Measurements from ENCODE around the gene BACH2.
A peak's percentile ranks its signal among the peaks of the same experiment; 100 is the strongest.
"Not testable (repeated sequence)": the region's sequence is repeated elsewhere in the genome, so short reads cannot be mapped to it uniquely, and the experiment has no call there.

Gene BACH2

DNA sequence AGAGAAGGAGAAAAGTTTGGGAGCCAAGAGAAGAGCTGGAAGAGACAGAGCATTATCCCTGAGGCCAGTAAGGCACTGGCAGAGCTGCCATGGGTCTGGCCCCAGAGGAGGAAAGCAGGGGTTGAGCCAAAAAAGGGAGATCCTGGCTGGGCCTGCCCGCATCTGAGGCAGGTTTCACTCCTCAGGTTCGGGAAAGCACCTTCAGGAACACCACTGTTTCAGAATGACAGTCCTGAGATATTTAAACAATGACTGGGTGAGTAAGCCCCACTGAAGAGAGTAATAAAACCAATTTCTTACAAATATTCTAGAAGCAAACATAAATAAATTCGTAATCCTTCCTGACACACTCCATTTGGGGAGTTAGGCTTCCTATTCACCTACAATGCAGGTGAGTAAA lies 152.2 kb downstream of the BACH2 start:
- TF ChIP-seq, protein P1, sequence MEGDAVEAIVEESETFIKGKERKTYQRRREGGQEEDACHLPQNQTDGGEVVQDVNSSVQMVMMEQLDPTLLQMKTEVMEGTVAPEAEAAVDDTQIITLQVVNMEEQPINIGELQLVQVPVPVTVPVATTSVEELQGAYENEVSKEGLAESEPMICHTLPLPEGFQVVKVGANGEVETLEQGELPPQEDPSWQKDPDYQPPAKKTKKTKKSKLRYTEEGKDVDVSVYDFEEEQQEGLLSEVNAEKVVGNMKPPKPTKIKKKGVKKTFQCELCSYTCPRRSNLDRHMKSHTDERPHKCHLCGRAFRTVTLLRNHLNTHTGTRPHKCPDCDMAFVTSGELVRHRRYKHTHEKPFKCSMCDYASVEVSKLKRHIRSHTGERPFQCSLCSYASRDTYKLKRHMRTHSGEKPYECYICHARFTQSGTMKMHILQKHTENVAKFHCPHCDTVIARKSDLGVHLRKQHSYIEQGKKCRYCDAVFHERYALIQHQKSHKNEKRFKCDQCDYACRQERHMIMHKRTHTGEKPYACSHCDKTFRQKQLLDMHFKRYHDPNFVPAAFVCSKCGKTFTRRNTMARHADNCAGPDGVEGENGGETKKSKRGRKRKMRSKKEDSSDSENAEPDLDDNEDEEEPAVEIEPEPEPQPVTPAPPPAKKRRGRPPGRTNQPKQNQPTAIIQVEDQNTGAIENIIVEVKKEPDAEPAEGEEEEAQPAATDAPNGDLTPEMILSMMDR (IDR thresholded peaks at IDR 0.05; ENCODE audit: extremely low read depth, insufficient read depth, missing control alignments), result no peak
- in situ Hi-C loops (cut with MboI; ENCODE audit: low pct_unique_long_range_greater_than_20kb, low sequenced_read_pairs, unreplicated experiment), result no loop called here
- DNase-seq (ENCODE audit: low spot score), result peak; percentile 11

DNA sequence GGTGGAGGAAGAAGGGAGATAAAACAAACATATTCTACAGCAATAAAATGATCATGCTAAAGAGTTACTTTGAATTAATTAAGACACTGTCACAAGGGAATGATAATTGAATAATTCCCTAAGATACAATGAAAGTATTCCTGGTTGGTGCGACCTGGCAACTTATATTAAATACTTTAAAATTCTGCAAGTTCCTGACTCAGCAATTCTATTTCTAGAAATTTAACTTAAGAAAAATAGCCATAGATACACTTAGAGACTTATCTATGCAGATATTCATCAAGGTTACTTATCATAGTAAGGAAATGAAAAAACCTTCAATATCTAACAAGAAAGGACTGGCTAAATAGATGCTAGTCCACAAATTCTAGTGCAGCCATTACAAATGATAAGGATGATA lies 156.0 kb downstream of the BACH2 start:
- DNase-seq (ENCODE audit: low spot score), result no peak
- in situ Hi-C loops (cut with MboI; ENCODE audit: low pct_unique_long_range_greater_than_20kb, low sequenced_read_pairs, unreplicated experiment), result no loop called here
- TF ChIP-seq, protein P1 (IDR thresholded peaks at IDR 0.05; ENCODE audit: extremely low read depth, insufficient read depth, missing control alignments), result no peak

DNA sequence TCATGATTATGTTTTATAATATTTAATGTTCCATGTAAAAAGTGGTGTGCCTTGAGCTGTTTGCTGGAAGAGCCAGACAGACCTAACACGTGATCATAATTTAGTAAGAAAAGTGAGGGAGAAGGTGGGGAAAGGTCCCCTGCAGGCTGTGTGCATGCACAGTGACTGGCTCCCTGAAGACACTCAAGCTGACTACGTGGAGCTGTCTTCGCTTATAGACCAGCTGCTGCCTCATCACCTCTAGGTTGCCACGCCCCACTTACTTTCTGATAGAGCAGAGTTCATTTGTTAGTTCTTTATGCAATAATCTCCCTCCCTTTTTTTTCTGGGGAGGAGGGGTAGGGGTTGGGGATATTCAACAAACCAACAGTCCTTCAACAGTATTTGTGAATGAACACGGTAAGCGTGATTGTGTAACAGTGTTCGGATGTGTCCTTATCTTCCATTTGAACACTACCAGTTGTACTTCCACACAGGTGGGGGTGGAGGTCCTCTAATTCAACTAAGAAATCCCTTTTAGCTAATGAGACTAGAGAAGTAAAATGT lies 157.3 kb downstream of the BACH2 start:
- TF ChIP-seq, protein P1 (IDR thresholded peaks at IDR 0.05; ENCODE audit: extremely low read depth, insufficient read depth, missing control alignments), result no peak
- in situ Hi-C loops (cut with MboI; ENCODE audit: low pct_unique_long_range_greater_than_20kb, low sequenced_read_pairs, unreplicated experiment), result no loop called here
- DNase-seq (ENCODE audit: low spot score), result no peak

DNA sequence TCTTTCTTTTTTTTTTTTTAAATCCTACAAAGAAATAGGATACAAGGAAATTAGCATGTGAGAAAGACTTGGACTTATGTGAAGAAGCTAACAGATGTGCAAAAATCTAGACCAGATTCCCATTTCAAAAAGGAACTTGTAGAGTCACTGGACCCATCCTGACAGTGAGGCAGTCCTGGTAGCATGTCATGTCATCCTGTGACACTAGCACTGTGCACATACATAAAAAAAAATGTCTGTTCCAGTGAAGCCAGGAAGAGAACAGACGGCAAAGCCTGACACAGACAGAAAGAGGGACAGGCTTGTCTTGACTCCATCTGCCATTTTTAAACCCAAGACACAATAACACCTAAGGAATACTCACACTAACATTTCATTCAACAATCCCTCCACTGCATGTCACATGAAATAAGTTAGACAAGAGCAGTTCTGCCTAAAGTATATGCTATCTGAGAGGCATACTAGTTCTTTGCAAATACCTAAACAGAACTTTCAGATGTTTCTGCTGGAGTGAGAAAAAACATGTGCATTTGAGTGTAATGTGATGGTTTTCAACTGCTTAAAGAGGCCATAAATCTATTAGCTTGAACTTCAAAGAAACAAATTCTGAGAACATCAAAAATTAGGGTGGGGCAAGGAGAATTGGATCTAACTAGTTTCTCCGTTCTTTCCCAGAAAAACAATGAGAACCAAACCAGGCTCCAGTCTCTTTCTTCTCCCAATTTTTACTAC lies 159.6 kb downstream of the BACH2 start:
- no peak for DNase-seq (ENCODE audit: low spot score)
- TF ChIP-seq, protein P1 (IDR thresholded peaks at IDR 0.05; ENCODE audit: extremely low read depth, insufficient read depth, missing control alignments), result no peak
- in situ Hi-C loops (cut with MboI; ENCODE audit: low pct_unique_long_range_greater_than_20kb, low sequenced_read_pairs, unreplicated experiment), result no loop called here

DNA sequence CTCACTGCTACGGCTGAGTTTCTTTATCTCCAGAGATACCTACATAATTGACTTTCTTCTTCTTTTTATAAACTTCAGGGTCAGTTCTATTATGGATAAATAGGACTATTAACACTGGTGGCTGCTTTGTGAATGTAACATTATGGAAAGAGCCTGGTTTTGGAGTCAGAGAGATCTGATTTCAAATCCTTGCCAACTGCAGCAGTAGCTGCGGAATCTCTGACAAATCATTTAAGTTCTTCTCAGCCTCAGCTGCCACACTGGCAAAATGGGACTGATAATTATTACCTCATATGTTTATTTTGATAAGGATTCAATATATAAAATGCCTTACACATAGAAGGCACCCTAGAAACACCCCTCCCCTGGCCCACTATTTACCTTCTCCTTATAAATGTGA lies 160.5 kb downstream of the BACH2 start:
- in situ Hi-C loops (cut with MboI; ENCODE audit: low pct_unique_long_range_greater_than_20kb, low sequenced_read_pairs, unreplicated experiment), result no loop called here
- TF ChIP-seq, protein P1 (IDR thresholded peaks at IDR 0.05; ENCODE audit: extremely low read depth, insufficient read depth, missing control alignments), result no peak
- no peak for DNase-seq (ENCODE audit: low spot score)

DNA sequence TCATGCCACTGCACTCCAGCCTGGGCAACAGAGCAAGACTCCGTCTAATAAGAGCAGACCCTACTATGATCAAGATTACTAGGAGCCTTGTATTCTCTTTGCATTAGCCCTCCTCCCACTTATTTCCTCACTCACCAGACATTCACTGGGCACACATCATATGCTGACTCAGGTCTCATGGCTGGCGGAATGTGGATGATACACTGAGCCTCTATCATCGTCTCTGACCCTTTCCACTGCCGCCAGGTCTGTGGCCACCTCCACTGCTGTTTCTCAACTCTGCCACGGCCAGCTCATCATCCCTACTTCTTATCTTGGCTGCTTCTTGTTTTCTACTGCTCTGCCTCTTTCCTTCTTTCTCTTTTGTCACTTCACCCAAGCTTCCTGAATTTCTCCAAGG lies 161.0 kb downstream of the BACH2 start:
- in situ Hi-C loops (cut with MboI; ENCODE audit: low pct_unique_long_range_greater_than_20kb, low sequenced_read_pairs, unreplicated experiment), result no loop called here
- TF ChIP-seq, protein P1 (IDR thresholded peaks at IDR 0.05; ENCODE audit: extremely low read depth, insufficient read depth, missing control alignments), result no peak

DNA sequence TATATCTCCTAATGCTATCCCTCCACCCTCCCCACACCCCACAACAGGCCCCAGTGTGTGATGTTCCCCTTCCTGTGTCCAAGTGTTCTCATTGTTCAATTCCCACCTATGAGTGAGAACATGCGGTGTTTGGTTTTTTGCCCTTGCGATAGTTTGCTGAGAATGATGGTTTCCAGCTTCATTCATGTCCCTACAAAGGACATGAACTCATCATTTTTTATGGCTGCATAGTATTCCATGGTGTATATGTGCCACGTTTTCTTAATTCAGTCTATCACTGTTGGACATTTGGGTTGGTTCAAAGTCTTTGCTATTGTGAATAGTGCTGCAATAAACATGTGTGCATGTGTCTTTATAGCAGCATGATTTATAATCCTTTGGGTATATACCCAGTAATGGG lies 163.0 kb downstream of the BACH2 start:
- DNase-seq (ENCODE audit: low spot score); in situ Hi-C loops (cut with MboI; ENCODE audit: low pct_unique_long_range_greater_than_20kb, low sequenced_read_pairs, unreplicated experiment): not testable (repeated sequence)

More for the DNA sequence above, 161.0 kb downstream of the BACH2 start:
- no peak for DNase-seq (ENCODE audit: low spot score)

Data from GM13977 (cell line).